ENCODE measurements around the gene PEX5L. TPM values are rescaled to one million over a fixed set of nuclear protein-coding genes. Genes with fewer than 3 reads are reported as not detected.

Gene PEX5L
- total RNA-seq, 4 donors from 2014 or later = 7.9 TPM; not detected in 3

- no peak for TF ChIP-seq POLR2AphosphoS5 (IDR thresholded peaks at IDR 0.05)
- TF ChIP-seq EP300 (IDR thresholded peaks at IDR 0.05) = no peak
- WGBS, 2 donors (ENCODE audit: low coverage in 1 of 2) = 67 to 82% methylated on average over 3 to 4 of the region's 4 CpGs
- Histone ChIP-seq H3K9me3 (no peaks in the 10 kb centered on the region), H3K27me3 (peaks cover 7% of the 10 kb centered on the region), H3K36me3 (no peaks in the 10 kb centered on the region), H3K27ac (no peak overlapping the region), H3K4me1 (no peaks in the 10 kb centered on the region), H3K4me3 (no peak overlapping the region)
- ATAC-seq = no peak
Observed at GRCh38 chr3:179897231-179897630, 139.5 kb downstream of the PEX5L start.

GRCh38 chr3:179896507-179896906 lies 140.2 kb downstream of the PEX5L start:
- Histone ChIP-seq H3K27ac (no peak overlapping the region), H3K27me3 (peaks cover 4% of the 10 kb centered on the region), H3K36me3 (no peaks in the 10 kb centered on the region), H3K4me1 (no peaks in the 10 kb centered on the region), H3K4me3 (no peak overlapping the region), H3K9me3 (no peaks in the 10 kb centered on the region)
- ATAC-seq = no peak
- TF ChIP-seq CTCF (IDR thresholded peaks at IDR 0.05) = no peak
- TF ChIP-seq POLR2AphosphoS5 (IDR thresholded peaks at IDR 0.05) = no peak
- no peak for TF ChIP-seq POLR2A (IDR thresholded peaks at IDR 0.05)
- TF ChIP-seq EP300 (IDR thresholded peaks at IDR 0.05) = no peak
- 73 to 80% methylated on average over 2 of the region's 2 CpGs for WGBS, 2 donors (ENCODE audit: low coverage in 1 of 2)

- Histone ChIP-seq H3K27ac (no peak overlapping the region), H3K27me3 (peaks cover 4% of the 10 kb centered on the region), H3K4me1 (no peaks in the 10 kb centered on the region), H3K4me3 (no peak overlapping the region), H3K36me3 (no peaks in the 10 kb centered on the region), H3K9me3 (no peaks in the 10 kb centered on the region)
- TF ChIP-seq POLR2A (IDR thresholded peaks at IDR 0.05) = no peak
- TF ChIP-seq CTCF (IDR thresholded peaks at IDR 0.05) = no peak
- no peak for TF ChIP-seq EP300 (IDR thresholded peaks at IDR 0.05)
- no peak for TF ChIP-seq POLR2AphosphoS5 (IDR thresholded peaks at IDR 0.05)
- ATAC-seq = no peak
Observed at GRCh38 chr3:179895330-179895729, 141.4 kb downstream of the PEX5L start.

GRCh38 chr3:179887295-179887943 lies 149.3 kb downstream of the PEX5L start:
- Histone ChIP-seq H3K27ac (no peak overlapping the region), H3K36me3 (no peaks in the 10 kb centered on the region), H3K4me1 (no peaks in the 10 kb centered on the region), H3K27me3 (no peaks in the 10 kb centered on the region), H3K9me3 (no peaks in the 10 kb centered on the region), H3K4me3 (no peak overlapping the region)
- 37 to 38% methylated on average over 3 to 4 of the region's 4 CpGs for WGBS, 2 donors (ENCODE audit: low coverage in 1 of 2)
- ATAC-seq = no peak
- TF ChIP-seq CTCF (IDR thresholded peaks at IDR 0.05) (no peak), POLR2AphosphoS5 (IDR thresholded peaks at IDR 0.05) (no peak), POLR2A (IDR thresholded peaks at IDR 0.05) (no peak), EP300 (IDR thresholded peaks at IDR 0.05) (no peak)

GRCh38 chr3:179885950-179886349 lies 150.8 kb downstream of the PEX5L start:
- Histone ChIP-seq H3K36me3 (no peaks in the 10 kb centered on the region), H3K27ac (no peak overlapping the region), H3K27me3 (no peaks in the 10 kb centered on the region), H3K9me3 (no peaks in the 10 kb centered on the region), H3K4me3 (no peak overlapping the region), H3K4me1 (no peaks in the 10 kb centered on the region)
- no peak for TF ChIP-seq CTCF (IDR thresholded peaks at IDR 0.05)
- TF ChIP-seq POLR2AphosphoS5 (IDR thresholded peaks at IDR 0.05) = no peak
- TF ChIP-seq POLR2A (IDR thresholded peaks at IDR 0.05) = no peak
- TF ChIP-seq EP300 (IDR thresholded peaks at IDR 0.05) = no peak
- WGBS, 2 donors (ENCODE audit: low coverage in 1 of 2) = 65 to 76% methylated on average over 2 of the region's 2 CpGs
- no peak for ATAC-seq

All from gastroesophageal sphincter (tissue), 4 donors.